Regular cardiac myocyte (primary cell): Measurements from ENCODE around the gene AK4. TPM values are rescaled to one million over a fixed set of nuclear protein-coding genes. Genes with fewer than 3 reads are reported as not detected.

Experiments used
- total RNA-seq: library from RNA; depleted of rRNA; stranded (reverse); fragments of >200 nt; gene quantifications from 2 replicates; pipeline ENCODE4 v1.2.3, GENCODE V29; 2014

AK4 gene
- total RNA-seq, result 98.2 and 116 TPM in 2 replicates

DNA sequence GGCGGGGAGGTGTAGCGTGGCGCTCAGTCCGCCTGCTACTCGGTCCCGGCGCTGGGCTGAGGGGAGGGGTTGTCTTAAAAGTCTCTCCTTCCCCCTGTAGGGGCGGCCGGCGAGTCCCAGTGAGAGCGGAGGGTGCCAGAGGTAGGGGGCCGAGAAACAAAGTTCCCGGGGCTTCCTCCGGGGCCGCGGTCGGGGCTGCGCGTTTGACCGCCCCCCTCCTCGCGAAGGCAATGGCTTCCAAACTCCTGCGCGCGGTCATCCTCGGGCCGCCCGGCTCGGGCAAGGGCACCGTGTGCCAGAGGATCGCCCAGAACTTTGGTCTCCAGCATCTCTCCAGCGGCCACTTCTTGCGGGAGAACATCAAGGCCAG is at the start of gene AK4:
Gene AK4, plus strand, starts transcription at position 26 of the 370 bp plus-strand sequence. Its CDS starts 205 bp downstream, at position 231.

Other genes with a start within 250 kb of the AK4 start
- 141 and 181 TPM in 2 replicates for gene JAK1, start 181.7 kb upstream of the AK4 start, total RNA-seq
- gene DNAJC6, start 161.3 kb downstream of the AK4 start, total RNA-seq, result 4.8 and 8.7 TPM in 2 replicates